GM19395 (cell line): ENCODE measurements around the gene SAMHD1.
"Not testable (repeated sequence)": the region's sequence is repeated elsewhere in the genome, so short reads cannot be mapped to it uniquely, and the experiment has no call there.

ENCODE experiments used
- ATAC-seq: cut with Tn5 transposase; IDR thresholded peaks from one replicate; pipeline ENCODE4 v1.9.1; 2021; ENCODE audit warnings: mild to moderate bottlenecking, moderate library complexity; ENCODE audit not compliant: unreplicated experiment

Gene SAMHD1

GRCh38 chr20:36875702-36876472, 75.6 kb downstream of the SAMHD1 start, which contains the start of gene TLDC2:
Gene TLDC2, plus strand, starts transcription at chr20:36876138. Its CDS starts 37 bp downstream, at chr20:36876175.
- no peak for ATAC-seq

- not testable (repeated sequence) for ATAC-seq
These were observed 76.4 kb downstream of the SAMHD1 start for GRCh38 chr20:36875093-36875492.

GRCh38 chr20:36873498-36874189, 77.9 kb downstream of the SAMHD1 start:
- no peak for ATAC-seq

GRCh38 chr20:36872852-36873251, 78.7 kb downstream of the SAMHD1 start:
- no peak for ATAC-seq

GRCh38 chr20:36871640-36872570, 79.6 kb downstream of the SAMHD1 start:
- ATAC-seq: no peak

- ATAC-seq: no peak
These were observed 84.6 kb downstream of the SAMHD1 start for GRCh38 chr20:36866681-36867495.

- ATAC-seq: no peak
These were observed 85.3 kb downstream of the SAMHD1 start for GRCh38 chr20:36866164-36866563.

GRCh38 chr20:36865861-36866149, 85.7 kb downstream of the SAMHD1 start:
- ATAC-seq: no peak

- ATAC-seq: no peak
These were observed 86.2 kb downstream of the SAMHD1 start for GRCh38 chr20:36865076-36865860.

GRCh38 chr20:36862857-36863668, 88.4 kb downstream of the SAMHD1 start:
- ATAC-seq: no peak

GRCh38 chr20:36861875-36862801, 89.4 kb downstream of the SAMHD1 start:
- no peak for ATAC-seq

- no peak for ATAC-seq
These were observed 90.0 kb downstream of the SAMHD1 start for GRCh38 chr20:36861625-36861874.

- no peak for ATAC-seq
These were observed 90.5 kb downstream of the SAMHD1 start for GRCh38 chr20:36860811-36861624.

- no peak for ATAC-seq
These were observed 91.2 kb downstream of the SAMHD1 start for GRCh38 chr20:36860339-36860738.

- ATAC-seq: no peak
These were observed 91.7 kb downstream of the SAMHD1 start for GRCh38 chr20:36859700-36860330.

GRCh38 chr20:36859282-36859555, 92.3 kb downstream of the SAMHD1 start:
- ATAC-seq: no peak
